GM12874 (cell line): ENCODE measurements around the gene SF1.

ENCODE experiments used
- CTCF ChIP-seq: IDR thresholded peaks from 2 replicates; pipeline ENCODE4 v1.5.1; 2011; ENCODE audit warnings: low read depth, mild to moderate bottlenecking, control low read depth, low read length, moderate library complexity; ENCODE audit not compliant: insufficient read depth

The SF1 gene

DNA sequence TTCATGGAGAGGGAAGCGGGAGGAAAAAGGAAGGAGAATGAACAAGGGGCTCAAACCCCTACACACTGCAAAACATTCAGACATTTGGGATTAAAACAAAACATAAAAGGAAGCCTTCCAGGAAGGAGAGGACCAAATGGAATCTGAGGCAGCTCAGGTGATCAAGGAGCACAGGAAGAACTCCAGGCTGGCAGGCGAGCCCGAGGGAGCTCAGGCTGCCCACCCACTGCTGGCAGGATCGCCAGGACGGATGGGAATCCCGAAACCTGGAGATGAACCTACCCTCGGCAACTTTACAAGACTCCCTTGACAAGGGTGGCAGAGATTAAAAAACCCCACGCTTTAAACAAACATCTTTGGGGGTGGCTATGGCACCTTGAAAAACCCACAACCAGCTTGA lies 13.6 kb downstream of the SF1 start:
- no peak for TF ChIP-seq CTCF

GRCh38 chr11:64764040-64764611 lies 14.2 kb downstream of the SF1 start:
- no peak for TF ChIP-seq CTCF

DNA sequence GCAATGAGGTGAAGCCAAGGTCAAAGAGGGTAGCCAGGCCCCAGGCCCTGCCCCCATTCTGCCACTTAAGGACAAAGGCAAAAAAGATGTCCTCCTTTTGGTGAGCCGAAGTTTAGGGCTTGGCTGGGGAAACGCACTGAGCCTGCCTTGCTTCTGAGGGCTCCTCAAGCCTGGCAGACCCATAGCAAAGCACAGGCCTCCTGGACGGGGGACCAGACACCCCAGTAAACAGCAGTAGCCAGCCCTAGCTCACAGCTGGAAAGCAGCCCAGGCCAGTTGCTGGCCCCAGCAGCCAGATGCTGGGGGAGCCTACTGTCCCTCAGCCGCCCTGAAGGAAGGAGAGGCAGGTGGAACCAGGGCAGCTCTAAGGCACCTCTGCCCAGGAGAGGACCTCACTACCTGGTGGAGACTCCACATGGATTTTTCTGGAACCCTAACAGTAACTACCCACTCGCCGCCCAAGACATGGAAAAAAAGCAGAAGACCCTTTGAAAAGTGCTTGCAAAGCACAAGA lies 14.8 kb downstream of the SF1 start:
- no peak for TF ChIP-seq CTCF

DNA sequence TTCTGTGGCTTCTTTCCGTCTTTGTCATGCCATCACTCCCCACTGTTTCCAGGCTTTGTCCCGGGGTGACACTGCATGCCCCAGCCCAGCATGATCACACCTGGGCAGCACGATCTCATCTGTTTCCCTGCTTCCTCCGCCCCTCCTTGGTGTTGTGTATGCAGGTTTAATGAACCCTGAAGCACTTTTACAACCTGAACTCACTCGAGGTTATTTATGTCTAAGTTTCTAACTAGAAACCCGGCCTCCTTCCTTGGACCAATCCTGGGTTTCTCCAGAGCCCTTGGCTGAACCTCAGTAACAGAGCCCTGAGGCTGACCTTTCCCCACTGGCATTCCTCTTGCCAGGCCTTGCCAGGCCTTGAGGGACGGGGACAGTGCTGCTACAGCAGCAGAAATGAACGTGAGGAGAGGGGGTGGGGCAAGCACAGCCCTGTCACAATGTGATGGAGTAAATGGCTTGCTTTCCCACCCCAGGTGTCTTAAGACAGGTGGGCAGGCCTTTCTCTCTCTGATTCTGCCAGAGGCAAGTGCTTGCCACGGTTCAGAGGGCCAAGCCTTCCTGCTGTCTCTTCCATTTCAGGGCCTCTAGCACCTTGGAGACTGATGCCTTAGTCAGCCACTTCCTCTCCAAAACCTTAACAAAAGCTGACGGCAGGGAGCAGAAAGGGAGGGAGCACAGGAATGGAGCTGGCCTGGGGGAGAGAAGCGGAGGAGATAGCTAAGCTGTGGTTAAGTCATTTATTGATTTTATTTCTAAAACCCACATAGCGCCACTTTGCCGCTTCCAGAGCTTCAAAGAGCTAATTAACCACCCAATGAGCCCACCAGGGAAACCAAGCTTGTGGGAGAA lies 15.4 kb downstream of the SF1 start:
- TF ChIP-seq CTCF: no peak

- TF ChIP-seq CTCF: no peak
Measured at GRCh38 chr11:64762277-64762673, 16.1 kb downstream of the SF1 start.

DNA sequence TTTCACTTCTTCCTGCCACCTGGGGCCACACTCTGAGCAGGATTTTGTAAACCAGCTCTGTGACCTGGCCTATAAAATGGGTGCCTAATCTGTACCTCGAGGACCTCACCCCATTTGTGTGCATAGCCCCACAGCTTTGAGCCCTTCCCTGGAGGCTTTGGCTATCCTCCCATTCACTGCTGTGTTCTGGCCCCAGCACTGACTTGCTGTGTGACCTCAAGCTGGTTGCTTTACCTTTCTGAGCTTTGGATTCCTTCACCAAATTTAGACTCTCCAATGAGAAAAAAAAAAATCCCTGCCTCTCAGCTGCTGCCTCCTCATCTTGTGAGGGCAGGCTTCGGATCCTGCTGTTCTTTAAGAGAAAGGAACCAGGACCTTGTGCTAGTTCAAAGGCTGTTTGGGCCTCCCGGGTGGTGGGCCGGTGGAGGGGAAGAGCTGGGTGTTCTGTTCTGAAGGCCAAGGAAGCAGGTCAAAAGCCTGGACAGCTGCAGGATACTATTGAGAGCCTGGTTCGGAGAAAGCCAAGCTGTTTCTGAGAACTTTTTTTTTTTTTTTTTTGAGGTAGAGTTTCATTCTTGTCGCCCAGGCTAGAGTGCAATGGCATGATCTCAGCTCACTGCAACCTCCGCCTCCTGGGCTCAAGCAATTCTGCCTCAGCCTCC lies 17.5 kb downstream of the SF1 start:
- TF ChIP-seq CTCF: no peak
